GM12873 (cell line): ENCODE measurements around the gene MAML2.

Experiments used
- CTCF ChIP-seq: IDR thresholded peaks from 2 replicates; pipeline ENCODE4 v1.5.1; 2012; ENCODE audit warnings: low read depth, mild to moderate bottlenecking, moderate library complexity, low read length, control low read depth; ENCODE audit not compliant: insufficient read depth; ENCODE audit errors: missing control alignments

MAML2 gene

GRCh38 chr11:96303980-96304379, 39.0 kb downstream of the MAML2 start:
- TF ChIP-seq CTCF = no peak

- no peak for TF ChIP-seq CTCF
Observed at GRCh38 chr11:96303064-96303463, 39.9 kb downstream of the MAML2 start.

- no peak for TF ChIP-seq CTCF
Observed at GRCh38 chr11:96301818-96302217, 41.2 kb downstream of the MAML2 start.

GRCh38 chr11:96299155-96299888, 43.7 kb downstream of the MAML2 start:
- no peak for TF ChIP-seq CTCF

- no peak for TF ChIP-seq CTCF
Observed at GRCh38 chr11:96295369-96295768, 47.6 kb downstream of the MAML2 start.

- no peak for TF ChIP-seq CTCF
Observed at GRCh38 chr11:96294289-96294688, 48.7 kb downstream of the MAML2 start.

- no peak for TF ChIP-seq CTCF
Observed at GRCh38 chr11:96293598-96294021, 49.4 kb downstream of the MAML2 start.
